Endothelial cell of umbilical vein (primary cell): ENCODE data around the gene PPP1R13B. TPM values are rescaled to one million over a fixed set of nuclear protein-coding genes. Genes with fewer than 3 reads are reported as not detected.

Source experiments
- BruUV-seq: library from RNA; stranded (reverse); fragments of 400-500 nt; replicated peaks from 2 replicates; lab custom pipeline; 2021; lab: Mats Ljungman, UMichigan
- CTCF ChIA-PET: fragments of 300-600, 350-600 bp; sonication (Branson Sonifier 250); formaldehyde crosslinking; loops from one replicate; lab custom pipeline; 2021; ENCODE audit warnings: antibody characterized with exemption, inconsistent platforms; lab: Charles Lee
- POLR2A ChIA-PET: fragments of 300-600, 350-600 bp; sonication (Branson Sonifier 250); formaldehyde crosslinking; loops from one replicate; lab custom pipeline; 2021; ENCODE audit warnings: antibody characterized with exemption, inconsistent platforms; lab: Charles Lee
- DNase-seq: peaks from one replicate; pipeline ENCODE4 v3.0.0-alpha.2; 2011; ENCODE audit warnings: low read depth, low spot score
- FAIRE-seq: peaks from 2 replicates; lab custom pipeline; 2011; peaks lifted over from hg19 to GRCh38; lab: Jason Lieb, UNC
- H2AFZ ChIP-seq: 2 replicates; pipeline ENCODE4 v1.6.0; 2012; ENCODE audit warnings: low read depth, low read length, control low read depth, inconsistent platforms
- H3K27ac ChIP-seq: 2 replicates; pipeline ENCODE4 v1.5.1; 2011; ENCODE audit warnings: low read depth, mild to moderate bottlenecking, control low read depth, low read length, moderate library complexity; ENCODE audit not compliant: insufficient read depth
- H3K27me3 ChIP-seq, 2 experiments: 2 replicates each; pipeline versions ENCODE4 v1.6.0 to v1.6.1; 2011; ENCODE audit warnings: low read length in 2 of 2, mixed read lengths in 1 of 2; ENCODE audit not compliant: control insufficient read depth in 2 of 2, insufficient read depth in 2 of 2
- H3K36me3 ChIP-seq, 2 experiments: 2 replicates in 1 of 2; 3 replicates in 1 of 2; pipeline ENCODE4 v1.5.1; 2011; ENCODE audit warnings: low read length in 2 of 2, mild to moderate bottlenecking in 1 of 2, moderate library complexity in 1 of 2; ENCODE audit not compliant: control insufficient read depth in 2 of 2, insufficient read depth in 2 of 2; ENCODE audit errors: extremely low read depth in 1 of 2
- H3K4me1 ChIP-seq: 3 replicates; pipeline ENCODE4 v1.5.1; 2011; ENCODE audit warnings: mild to moderate bottlenecking, low read length; ENCODE audit not compliant: control insufficient read depth, insufficient read depth; ENCODE audit errors: extremely low read depth
- H3K4me2 ChIP-seq: 2 replicates; pipeline ENCODE4 v1.6.1; 2011; ENCODE audit warnings: low read length, control low read depth, mixed read lengths; ENCODE audit not compliant: insufficient read depth
- H3K4me3 ChIP-seq, 3 experiments: fragments of 200-600 bp in 1 of 3; sonication (generic), shearing (Covaris generic) in 1 of 3; replicated peaks in 1 of 3; 2 replicates each; pipeline ENCODE4 v1.5.1; 2011 to 2016; ENCODE audit warnings: control low read depth in 3 of 3, low read length in 3 of 3, mild to moderate bottlenecking in 2 of 3, inconsistent platforms in 1 of 3, low read depth in 1 of 3, moderate library complexity in 1 of 3; ENCODE audit not compliant: insufficient read depth in 1 of 3
- H3K79me2 ChIP-seq: 2 replicates; pipeline ENCODE4 v1.6.0; 2012; ENCODE audit warnings: low read length, inconsistent platforms; ENCODE audit not compliant: control insufficient read depth, insufficient read depth
- H3K9ac ChIP-seq: replicated peaks from 2 replicates; pipeline ENCODE3; 2011; ENCODE audit warnings: low read length, control low read depth; ENCODE audit not compliant: insufficient read depth; ENCODE audit errors: extremely low read depth
- H3K9me1 ChIP-seq: replicated peaks from 3 replicates; pipeline ENCODE4 v1.6.0; 2011; ENCODE audit warnings: mild to moderate bottlenecking, low read length; ENCODE audit not compliant: control insufficient read depth, insufficient read depth; ENCODE audit errors: extremely low read depth
- H3K9me3 ChIP-seq: replicated peaks from 2 replicates; pipeline ENCODE4 v1.5.1; 2012; ENCODE audit warnings: low read length, inconsistent platforms; ENCODE audit not compliant: control insufficient read depth, insufficient read depth
- H4K20me1 ChIP-seq: replicated peaks from 2 replicates; pipeline ENCODE3; 2011; ENCODE audit warnings: mild to moderate bottlenecking, low read length; ENCODE audit not compliant: control insufficient read depth, insufficient read depth; ENCODE audit errors: extremely low read depth
- EZH2 ChIP-seq: IDR thresholded peaks from 2 replicates; pipeline ENCODE4 v1.6.1; 2012; ENCODE audit warnings: borderline replicate concordance, low read depth, mild to moderate bottlenecking, moderate library complexity, low read length, inconsistent platforms; ENCODE audit not compliant: severe bottlenecking
- FOS ChIP-seq: IDR thresholded peaks from 2 replicates; pipeline ENCODE4 v1.6.1; 2011; ENCODE audit warnings: mild to moderate bottlenecking, low read length, moderate library complexity, borderline replicate concordance; ENCODE audit not compliant: insufficient read depth
- GATA2 ChIP-seq: IDR thresholded peaks from 2 replicates; pipeline ENCODE4 v1.7.0; 2011; ENCODE audit warnings: low read depth, mild to moderate bottlenecking, moderate library complexity, mixed read lengths, low read length; ENCODE audit not compliant: insufficient read length, insufficient read depth
- JUN ChIP-seq: IDR thresholded peaks from 2 replicates; pipeline ENCODE4 v1.6.1; 2011; ENCODE audit warnings: borderline replicate concordance, low read depth; ENCODE audit not compliant: insufficient read length, insufficient read depth
- MYC ChIP-seq: IDR thresholded peaks from one replicate; pipeline ENCODE4 v1.6.1; 2011; ENCODE audit warnings: mild to moderate bottlenecking, low read depth, low read length
- POLR2A ChIP-seq: IDR thresholded peaks from 2 replicates; pipeline ENCODE4 v1.6.1; 2012; ENCODE audit warnings: low read depth, mild to moderate bottlenecking, control low read depth, low read length
- POLR2AphosphoS5 ChIP-seq: IDR thresholded peaks from 2 replicates; pipeline ENCODE4 v1.6.1; 2012; ENCODE audit warnings: low read depth, mild to moderate bottlenecking, control low read depth, low read length, moderate library complexity; ENCODE audit not compliant: insufficient read depth
- dilution Hi-C: fragments of 300-500 bp; cut with MboI; formaldehyde crosslinking; loops from one replicate; pipeline ENCODE4 v1.15.0; 2019; ENCODE audit warnings: low sequenced_read_pairs; ENCODE audit not compliant: extremely low pct_ligation_motif_present
- intact Hi-C: fragments of 100-400 bp; cut with micrococcal nuclease; formaldehyde crosslinking; loops from one replicate; pipeline ENCODE4 v1.10.0; 2022
- polyA plus RNA-seq, 4 experiments: library from polyadenylated mRNA; depleted of rRNA in 3 of 4; stranded (reverse) in 3 of 4; unstranded in 1 of 4; fragments of >200 nt; gene quantifications; 2 replicates each; pipeline versions ENCODE4 v1.2.1 to v1.2.3, GENCODE V29; 2011 to 2012; ENCODE audit warnings: missing spikeins in 1 of 4
- total RNA-seq: library from RNA; stranded (reverse); gene quantifications from 2 replicates; pipeline ENCODE4 v1.2.3, GENCODE V29; 2021
- TF ChIP-seq, protein P1 (sequence below), 2 donors: IDR thresholded peaks; 1 replicate in 1 of 2; 2 replicates in 1 of 2; pipeline ENCODE4 v1.5.1; 2011; ENCODE audit warnings: low read length in 2 of 2, mild to moderate bottlenecking in 2 of 2, moderate library complexity in 2 of 2, control low read depth in 1 of 2, inconsistent platforms in 1 of 2, low read depth in 1 of 2; ENCODE audit not compliant: insufficient read depth in 1 of 2; ENCODE audit errors: extremely low read depth in 1 of 2
- TF ChIP-seq, protein P2 (sequence below): IDR thresholded peaks from 2 replicates; pipeline ENCODE4 v1.6.1; 2011; ENCODE audit not compliant: insufficient read depth, insufficient read length

The PPP1R13B gene
- total and polyA plus RNA-seq, 2 donors (not counting 3 experiments of a cell fraction or from before 2014, with no cell fraction given): 10.0 to 30.0 TPM

DNA sequence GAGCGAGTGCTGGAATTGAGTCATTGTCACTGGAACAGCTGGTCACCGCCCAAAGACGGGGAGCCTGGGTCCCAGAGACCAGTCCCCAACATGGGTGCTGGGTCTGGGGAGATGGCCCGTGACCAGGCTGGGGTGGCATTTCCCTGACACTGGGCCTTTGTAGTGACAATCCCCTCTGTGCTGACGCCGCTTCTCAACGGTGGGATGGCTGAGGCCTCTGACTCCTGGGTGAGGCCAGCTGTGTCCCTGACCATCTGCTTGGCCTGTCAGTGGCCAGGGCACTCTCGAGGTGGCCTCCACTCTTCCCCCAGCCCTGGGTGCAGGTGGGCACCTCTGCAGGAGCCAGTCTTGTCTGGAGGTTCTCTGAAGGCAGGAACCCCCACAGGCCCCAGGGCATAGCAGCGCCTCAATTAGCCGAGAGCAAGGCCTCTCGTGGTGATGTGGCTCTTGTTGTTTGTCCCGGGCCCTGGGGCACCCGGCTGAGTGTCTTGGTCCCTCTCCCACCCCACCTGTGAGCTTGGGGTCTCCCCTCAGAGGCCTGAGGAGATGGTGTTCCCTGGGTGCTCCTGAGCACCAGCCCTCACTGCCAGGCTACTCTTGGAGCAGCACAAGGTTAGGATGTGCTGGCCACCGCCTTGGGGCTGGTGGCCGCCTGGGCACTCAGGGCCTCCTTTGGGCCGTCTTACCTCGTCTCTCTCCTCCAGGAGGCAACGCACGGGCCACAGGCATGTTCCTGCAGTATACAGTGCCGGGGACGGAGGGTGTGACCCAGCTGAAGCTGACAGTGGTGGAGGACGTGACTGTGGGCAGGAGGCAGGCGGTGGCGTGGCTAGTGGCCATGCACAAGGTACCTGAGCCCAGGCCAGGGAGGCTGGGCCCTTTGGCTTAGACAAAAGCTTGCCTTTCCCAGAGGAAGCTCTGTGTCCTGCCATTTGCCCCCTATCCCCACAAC lies 115.2 kb downstream of the PPP1R13B start:
- H3K4me2 ChIP-seq: no peak overlapping the region
- dilution Hi-C loops: no loop called here
- ChIA-PET CTCF (interaction anchor here (1.3 kb wide), 1 partner anchor 21 kb away, joined by 3 read pairs; no protein-coding TSS in a partner anchor), POLR2A (no interaction called here)
- H3K9me3 ChIP-seq: no peaks in the 10 kb centered on the region
- no peaks in the 10 kb centered on the region for H4K20me1 ChIP-seq
- DNase-seq: no peak
- TF ChIP-seq POLR2AphosphoS5: peak; percentile 16
- TF ChIP-seq JUN: no peak
- no TSS peak for BruUV-seq
- no peak for FAIRE-seq
- peaks cover 0 to 35% of the 10 kb centered on the region in 2 experiments for H3K36me3 ChIP-seq
- intact Hi-C loops: no loop called here
- no peaks in the 10 kb centered on the region for H3K4me1 ChIP-seq
- H3K27ac ChIP-seq: no peak overlapping the region
- H3K79me2 ChIP-seq: no peaks in the 10 kb centered on the region
- H3K9me1 ChIP-seq: no peaks in the 10 kb centered on the region
- no peaks in the 10 kb centered on the region for H3K27me3 ChIP-seq
- H3K9ac ChIP-seq: no peak overlapping the region
- H3K4me3 ChIP-seq: no peak overlapping the region
- H2AFZ ChIP-seq: no peak overlapping the region

DNA sequence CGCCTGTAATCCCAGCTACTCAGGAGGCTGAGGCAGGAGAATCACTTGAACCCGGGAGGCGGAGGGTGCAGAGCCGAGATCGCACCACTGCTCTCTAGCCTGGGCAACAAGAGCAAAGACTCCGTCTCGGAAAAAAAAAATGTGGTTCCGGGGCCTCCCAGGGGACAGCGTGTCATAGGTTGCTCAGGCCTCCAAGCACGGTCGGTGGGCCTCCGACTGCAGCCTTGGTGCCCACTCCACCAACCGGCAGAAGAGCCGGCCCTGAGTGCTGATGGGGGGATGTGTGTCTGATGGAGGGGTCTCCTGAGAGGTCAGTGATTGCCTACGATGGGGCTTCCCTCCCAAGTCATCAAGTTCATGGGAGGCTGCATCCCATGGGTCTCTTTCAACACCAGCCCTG lies 115.9 kb downstream of the PPP1R13B start:
- intact Hi-C loops: no loop called here
- no peak overlapping the region for H3K4me2 ChIP-seq
- H3K27ac ChIP-seq: no peak overlapping the region
- H4K20me1 ChIP-seq: no peaks in the 10 kb centered on the region
- H2AFZ ChIP-seq: no peak overlapping the region
- no peak overlapping the region for H3K4me3 ChIP-seq
- no peaks in the 10 kb centered on the region for H3K9me3 ChIP-seq
- TF ChIP-seq EZH2: no peak
- TF ChIP-seq FOS: no peak
- TF ChIP-seq JUN: no peak
- TF ChIP-seq MYC: no peak
- no peak for TF ChIP-seq GATA2
- TF ChIP-seq, protein P1, sequence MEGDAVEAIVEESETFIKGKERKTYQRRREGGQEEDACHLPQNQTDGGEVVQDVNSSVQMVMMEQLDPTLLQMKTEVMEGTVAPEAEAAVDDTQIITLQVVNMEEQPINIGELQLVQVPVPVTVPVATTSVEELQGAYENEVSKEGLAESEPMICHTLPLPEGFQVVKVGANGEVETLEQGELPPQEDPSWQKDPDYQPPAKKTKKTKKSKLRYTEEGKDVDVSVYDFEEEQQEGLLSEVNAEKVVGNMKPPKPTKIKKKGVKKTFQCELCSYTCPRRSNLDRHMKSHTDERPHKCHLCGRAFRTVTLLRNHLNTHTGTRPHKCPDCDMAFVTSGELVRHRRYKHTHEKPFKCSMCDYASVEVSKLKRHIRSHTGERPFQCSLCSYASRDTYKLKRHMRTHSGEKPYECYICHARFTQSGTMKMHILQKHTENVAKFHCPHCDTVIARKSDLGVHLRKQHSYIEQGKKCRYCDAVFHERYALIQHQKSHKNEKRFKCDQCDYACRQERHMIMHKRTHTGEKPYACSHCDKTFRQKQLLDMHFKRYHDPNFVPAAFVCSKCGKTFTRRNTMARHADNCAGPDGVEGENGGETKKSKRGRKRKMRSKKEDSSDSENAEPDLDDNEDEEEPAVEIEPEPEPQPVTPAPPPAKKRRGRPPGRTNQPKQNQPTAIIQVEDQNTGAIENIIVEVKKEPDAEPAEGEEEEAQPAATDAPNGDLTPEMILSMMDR (IDR thresholded peaks at IDR 0.05; ENCODE audit: extremely low read depth in 1 of 2, insufficient read depth in 1 of 2, low read depth in 1 of 2, low read length in 2 of 2): no peak
- no peak for TF ChIP-seq POLR2A
- TF ChIP-seq, protein P2, sequence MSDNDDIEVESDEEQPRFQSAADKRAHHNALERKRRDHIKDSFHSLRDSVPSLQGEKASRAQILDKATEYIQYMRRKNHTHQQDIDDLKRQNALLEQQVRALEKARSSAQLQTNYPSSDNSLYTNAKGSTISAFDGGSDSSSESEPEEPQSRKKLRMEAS: no peak
- TF ChIP-seq POLR2AphosphoS5: no peak
- H3K9ac ChIP-seq: no peak overlapping the region
- ChIA-PET CTCF (no interaction called here), POLR2A (no interaction called here)
- H3K4me1 ChIP-seq: no peaks in the 10 kb centered on the region
- H3K79me2 ChIP-seq: peaks cover 2% of the 10 kb centered on the region
- dilution Hi-C loops: no loop called here
- no peak for DNase-seq
- no TSS peak for BruUV-seq
- H3K9me1 ChIP-seq: no peaks in the 10 kb centered on the region
- no peaks in the 10 kb centered on the region for H3K27me3 ChIP-seq
- H3K36me3 ChIP-seq: peaks cover 0 to 35% of the 10 kb centered on the region in 2 experiments
- FAIRE-seq: no peak
